BJ (cell line): Measurements from ENCODE around the gene ARHGAP42. TPM values are rescaled to one million over a fixed set of nuclear protein-coding genes. Genes with fewer than 3 reads are reported as not detected.

Experiments used
- CTCF ChIA-PET: fragments of 350-600 bp; formaldehyde crosslinking; extraction: SDS; loops from one replicate; lab custom pipeline; 2021; ENCODE audit warnings: antibody characterized with exemption, inconsistent platforms; lab: Yijun Ruan, JAX
- POLR2A ChIA-PET: fragments of 300-600 bp; sonication (Branson Sonifier 250); formaldehyde crosslinking; extraction: SDS; loops from one replicate; lab custom pipeline; 2021; ENCODE audit warnings: antibody characterized with exemption; lab: Charles Lee
- DNase-seq: peaks from one replicate; pipeline ENCODE4 v3.0.0-alpha.2; 2011; ENCODE audit warnings: low read depth
- H3K27me3 ChIP-seq: 2 replicates; pipeline ENCODE4 v1.6.0; 2011; ENCODE audit warnings: low read length; ENCODE audit not compliant: control insufficient read depth, insufficient read depth
- H3K36me3 ChIP-seq: 2 replicates; pipeline ENCODE4 v1.5.1; 2011; ENCODE audit warnings: low read length; ENCODE audit not compliant: control insufficient read depth, insufficient read depth
- H3K4me3 ChIP-seq: 2 replicates; pipeline ENCODE4 v1.5.1; 2011; ENCODE audit warnings: low read depth, mild to moderate bottlenecking, control low read depth, low read length
- polyA plus RNA-seq: library from polyadenylated mRNA; depleted of rRNA; stranded (reverse); fragments of >200 nt; gene quantifications from 2 replicates; pipeline ENCODE4 v1.2.3, GENCODE V29; 2011
- TF ChIP-seq, protein P1 (sequence below): IDR thresholded peaks from 2 replicates; pipeline ENCODE4 v1.5.1; 2011; ENCODE audit warnings: low read depth, mild to moderate bottlenecking, control low read depth, inconsistent platforms, low read length, moderate library complexity; ENCODE audit not compliant: insufficient read depth

Gene ARHGAP42
- polyA plus RNA-seq, 1 experiment, result 0.76 TPM

DNA sequence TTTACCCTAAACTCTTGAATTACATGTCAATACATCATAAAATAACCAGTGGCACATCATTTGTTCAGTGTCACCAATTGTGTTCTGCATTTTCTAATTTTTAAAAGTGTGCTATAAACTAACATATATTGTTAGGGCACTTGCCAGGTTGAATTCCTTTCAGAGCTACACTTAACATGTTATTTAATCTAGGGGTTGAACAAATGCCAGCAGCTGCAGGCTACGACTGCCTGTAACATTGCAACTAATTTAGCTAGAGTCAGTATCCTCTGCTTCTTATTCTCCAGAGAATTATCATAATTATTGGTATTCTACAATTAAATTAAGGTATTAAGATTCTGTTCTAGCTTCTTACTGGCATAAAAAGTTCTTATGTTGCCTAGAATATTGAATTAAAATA, 46.4 kb upstream of the ARHGAP42 start:
- Histone ChIP-seq H3K36me3 (no peaks in the 10 kb centered on the region), H3K4me3 (no peak overlapping the region), H3K27me3 (no peaks in the 10 kb centered on the region; the same call in 1 of the 2 replicates)
- POLR2A ChIA-PET, result no interaction called here
- no peak for DNase-seq
- CTCF ChIA-PET, result interaction anchor here (0.6 kb wide), 1 partner anchor 39 kb away, joined by 3 read pairs; no protein-coding TSS in a partner anchor
- TF ChIP-seq, protein P1, sequence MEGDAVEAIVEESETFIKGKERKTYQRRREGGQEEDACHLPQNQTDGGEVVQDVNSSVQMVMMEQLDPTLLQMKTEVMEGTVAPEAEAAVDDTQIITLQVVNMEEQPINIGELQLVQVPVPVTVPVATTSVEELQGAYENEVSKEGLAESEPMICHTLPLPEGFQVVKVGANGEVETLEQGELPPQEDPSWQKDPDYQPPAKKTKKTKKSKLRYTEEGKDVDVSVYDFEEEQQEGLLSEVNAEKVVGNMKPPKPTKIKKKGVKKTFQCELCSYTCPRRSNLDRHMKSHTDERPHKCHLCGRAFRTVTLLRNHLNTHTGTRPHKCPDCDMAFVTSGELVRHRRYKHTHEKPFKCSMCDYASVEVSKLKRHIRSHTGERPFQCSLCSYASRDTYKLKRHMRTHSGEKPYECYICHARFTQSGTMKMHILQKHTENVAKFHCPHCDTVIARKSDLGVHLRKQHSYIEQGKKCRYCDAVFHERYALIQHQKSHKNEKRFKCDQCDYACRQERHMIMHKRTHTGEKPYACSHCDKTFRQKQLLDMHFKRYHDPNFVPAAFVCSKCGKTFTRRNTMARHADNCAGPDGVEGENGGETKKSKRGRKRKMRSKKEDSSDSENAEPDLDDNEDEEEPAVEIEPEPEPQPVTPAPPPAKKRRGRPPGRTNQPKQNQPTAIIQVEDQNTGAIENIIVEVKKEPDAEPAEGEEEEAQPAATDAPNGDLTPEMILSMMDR, result no peak

DNA sequence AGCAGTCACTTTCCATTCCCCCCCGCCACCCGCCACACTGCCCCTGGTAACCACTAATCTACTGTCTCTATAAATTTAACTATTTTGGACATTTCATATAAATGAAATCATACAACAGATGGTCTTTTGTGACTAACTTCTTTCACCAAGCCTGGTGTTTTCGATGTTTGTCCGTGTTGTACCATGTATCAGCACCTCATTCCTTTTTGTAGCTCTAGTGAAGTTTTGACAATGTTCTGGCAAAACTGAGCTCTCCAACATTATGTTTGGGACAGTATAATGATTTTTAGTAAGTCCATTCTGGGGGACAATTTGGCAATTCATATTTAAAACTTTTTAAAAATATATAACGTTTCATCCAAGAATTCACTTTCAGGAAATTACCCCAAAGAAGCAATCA, 45.6 kb upstream of the ARHGAP42 start:
- TF ChIP-seq, protein P1, result no peak
- ChIA-PET POLR2A (no interaction called here), CTCF (interaction anchor here (0.6 kb wide), 1 partner anchor 229 kb away, joined by 3 read pairs; no protein-coding TSS in a partner anchor)
- Histone ChIP-seq H3K27me3 (no peaks in the 10 kb centered on the region; the same call in 1 of the 2 replicates), H3K4me3 (no peak overlapping the region), H3K36me3 (no peaks in the 10 kb centered on the region)
- DNase-seq, result no peak

DNA sequence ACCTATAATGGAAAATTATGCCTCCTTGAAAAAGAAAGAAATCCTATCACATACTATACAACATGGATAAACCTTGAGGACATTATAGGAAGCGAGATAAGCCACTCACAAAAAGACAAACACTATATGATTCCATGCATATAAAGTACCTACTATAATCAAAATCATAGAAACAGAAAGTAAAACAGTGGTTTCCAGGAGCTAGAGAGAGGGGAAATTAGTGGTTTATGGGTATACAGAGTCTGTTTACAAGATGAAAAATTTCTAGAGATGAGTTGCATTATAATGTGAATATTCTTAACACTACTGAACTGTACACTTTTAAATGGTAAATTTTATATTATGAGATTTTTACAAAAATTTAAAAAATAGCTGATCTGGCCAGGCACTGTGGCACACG, 40.5 kb upstream of the ARHGAP42 start:
- no peak for DNase-seq
- POLR2A ChIA-PET, result no interaction called here
- Histone ChIP-seq H3K36me3 (no peaks in the 10 kb centered on the region), H3K27me3 (no peaks in the 10 kb centered on the region), H3K4me3 (no peak overlapping the region)
- CTCF ChIA-PET, result no interaction called here
- TF ChIP-seq, protein P1, result no peak

DNA sequence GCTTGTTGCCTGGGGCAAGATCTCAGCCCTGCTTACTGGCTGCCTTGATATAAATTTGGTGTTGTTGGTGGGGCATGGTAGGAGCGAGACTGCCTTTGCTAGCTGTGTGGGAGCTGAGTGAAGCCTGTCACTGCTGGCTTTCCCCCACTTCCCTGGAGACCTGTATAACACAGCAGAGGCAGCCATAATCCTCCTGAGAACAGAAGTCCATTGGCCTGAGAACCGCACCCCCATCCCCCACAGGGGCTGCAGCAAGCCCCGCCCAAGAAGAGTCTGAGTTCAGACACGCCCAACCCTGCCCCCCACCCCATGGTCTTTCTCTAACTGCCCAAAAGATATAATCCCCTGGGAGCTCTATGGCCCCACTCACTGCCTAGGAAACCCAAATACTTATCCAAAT, 39.2 kb upstream of the ARHGAP42 start:
- POLR2A ChIA-PET, result no interaction called here
- TF ChIP-seq, protein P1, result no peak
- H3K4me3 ChIP-seq, result no peak overlapping the region
- no peaks in the 10 kb centered on the region for H3K36me3 ChIP-seq
- DNase-seq, result no peak
- H3K27me3 ChIP-seq, result no peaks in the 10 kb centered on the region
- CTCF ChIA-PET, result interaction anchor here (0.6 kb wide), 1 partner anchor 299 kb away, joined by 3 read pairs; no protein-coding TSS in a partner anchor

DNA sequence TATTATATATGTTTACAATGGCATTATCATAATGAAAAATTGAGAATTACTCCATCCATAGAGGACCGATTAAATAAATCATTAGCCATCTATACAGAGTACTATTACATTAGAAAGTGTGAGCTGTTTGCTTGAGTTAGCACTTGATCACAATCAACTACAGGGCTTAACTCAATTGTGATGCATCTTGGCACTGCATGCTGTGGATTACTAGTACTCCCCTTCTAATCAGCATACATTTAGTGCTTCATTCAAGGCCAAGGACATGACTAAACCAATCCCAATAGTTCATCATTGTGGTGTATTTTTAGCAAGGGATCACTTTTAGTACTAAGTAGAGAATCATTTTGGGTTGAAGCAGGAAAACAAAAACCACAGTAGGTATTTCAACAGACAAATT, 23.5 kb upstream of the ARHGAP42 start:
- no peak for DNase-seq
- Histone ChIP-seq H3K36me3 (no peaks in the 10 kb centered on the region), H3K4me3 (no peak overlapping the region), H3K27me3 (no peaks in the 10 kb centered on the region)
- ChIA-PET CTCF (no interaction called here), POLR2A (no interaction called here)
- TF ChIP-seq, protein P1, result no peak
